WERI-Rb-1 (cell line): ENCODE data around the gene IGFBP7.

Source experiments
- DNase-seq: peaks from one replicate; pipeline ENCODE4 v3.0.0-alpha.2; 2020
- H3K27ac ChIP-seq: fragments of 250-450 bp; sonication (Bioruptor Pico); 2 replicates; pipeline ENCODE4 v1.5.1; 2020; ENCODE audit warnings: mild to moderate bottlenecking, moderate library complexity
- H3K27me3 ChIP-seq: fragments of 250-450 bp; sonication (Bioruptor Pico); 2 replicates; pipeline ENCODE4 v1.5.1; 2021; ENCODE audit warnings: mild to moderate bottlenecking, low read depth, moderate library complexity; ENCODE audit not compliant: insufficient read depth, severe bottlenecking
- H3K36me3 ChIP-seq: fragments of 250-450 bp; sonication (Bioruptor Pico); 2 replicates; pipeline ENCODE4 v1.5.1; 2020; ENCODE audit warnings: mild to moderate bottlenecking, moderate library complexity
- H3K4me3 ChIP-seq: 2 replicates; pipeline ENCODE4 v1.5.1; 2011; ENCODE audit warnings: low read depth, mild to moderate bottlenecking, control low read depth, low read length
- H3K9me3 ChIP-seq: fragments of 250-450 bp; sonication (Bioruptor Pico); 2 replicates; pipeline ENCODE4 v1.5.1; 2021; ENCODE audit warnings: mild to moderate bottlenecking, moderate library complexity; ENCODE audit not compliant: severe bottlenecking
- TF ChIP-seq, protein P1 (sequence below): IDR thresholded peaks from 2 replicates; pipeline ENCODE4 v1.5.1; 2011; ENCODE audit warnings: low read depth, mild to moderate bottlenecking, control low read depth, inconsistent platforms, low read length

The IGFBP7 gene

DNA sequence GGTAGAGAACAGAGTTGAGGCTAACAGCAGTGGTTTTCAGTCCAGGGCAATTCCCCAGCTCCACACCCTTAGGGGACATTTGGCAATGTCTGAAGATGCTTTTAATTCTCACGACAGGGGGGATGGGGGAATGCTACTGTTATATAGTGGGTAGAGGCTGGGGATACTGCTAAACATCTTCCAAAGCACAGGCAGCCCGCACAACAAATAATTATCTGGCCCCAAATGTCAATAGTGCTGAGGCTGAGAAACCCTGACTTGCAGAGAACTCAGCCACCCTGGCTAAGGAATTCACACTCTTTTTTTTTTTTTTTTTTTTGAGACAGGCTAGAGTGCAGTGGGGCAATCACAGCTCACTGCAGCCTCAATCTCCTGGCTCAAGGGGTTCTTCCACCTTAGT, 70.8 kb downstream of the IGFBP7 start:
- no peak overlapping the region for H3K4me3 ChIP-seq
- H3K36me3 ChIP-seq = no peaks in the 10 kb centered on the region
- DNase-seq = no peak
- TF ChIP-seq, protein P1, sequence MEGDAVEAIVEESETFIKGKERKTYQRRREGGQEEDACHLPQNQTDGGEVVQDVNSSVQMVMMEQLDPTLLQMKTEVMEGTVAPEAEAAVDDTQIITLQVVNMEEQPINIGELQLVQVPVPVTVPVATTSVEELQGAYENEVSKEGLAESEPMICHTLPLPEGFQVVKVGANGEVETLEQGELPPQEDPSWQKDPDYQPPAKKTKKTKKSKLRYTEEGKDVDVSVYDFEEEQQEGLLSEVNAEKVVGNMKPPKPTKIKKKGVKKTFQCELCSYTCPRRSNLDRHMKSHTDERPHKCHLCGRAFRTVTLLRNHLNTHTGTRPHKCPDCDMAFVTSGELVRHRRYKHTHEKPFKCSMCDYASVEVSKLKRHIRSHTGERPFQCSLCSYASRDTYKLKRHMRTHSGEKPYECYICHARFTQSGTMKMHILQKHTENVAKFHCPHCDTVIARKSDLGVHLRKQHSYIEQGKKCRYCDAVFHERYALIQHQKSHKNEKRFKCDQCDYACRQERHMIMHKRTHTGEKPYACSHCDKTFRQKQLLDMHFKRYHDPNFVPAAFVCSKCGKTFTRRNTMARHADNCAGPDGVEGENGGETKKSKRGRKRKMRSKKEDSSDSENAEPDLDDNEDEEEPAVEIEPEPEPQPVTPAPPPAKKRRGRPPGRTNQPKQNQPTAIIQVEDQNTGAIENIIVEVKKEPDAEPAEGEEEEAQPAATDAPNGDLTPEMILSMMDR = no peak
- H3K9me3 ChIP-seq = no peaks in the 10 kb centered on the region
- H3K27me3 ChIP-seq = no peaks in the 10 kb centered on the region
- H3K27ac ChIP-seq = no peak overlapping the region

DNA sequence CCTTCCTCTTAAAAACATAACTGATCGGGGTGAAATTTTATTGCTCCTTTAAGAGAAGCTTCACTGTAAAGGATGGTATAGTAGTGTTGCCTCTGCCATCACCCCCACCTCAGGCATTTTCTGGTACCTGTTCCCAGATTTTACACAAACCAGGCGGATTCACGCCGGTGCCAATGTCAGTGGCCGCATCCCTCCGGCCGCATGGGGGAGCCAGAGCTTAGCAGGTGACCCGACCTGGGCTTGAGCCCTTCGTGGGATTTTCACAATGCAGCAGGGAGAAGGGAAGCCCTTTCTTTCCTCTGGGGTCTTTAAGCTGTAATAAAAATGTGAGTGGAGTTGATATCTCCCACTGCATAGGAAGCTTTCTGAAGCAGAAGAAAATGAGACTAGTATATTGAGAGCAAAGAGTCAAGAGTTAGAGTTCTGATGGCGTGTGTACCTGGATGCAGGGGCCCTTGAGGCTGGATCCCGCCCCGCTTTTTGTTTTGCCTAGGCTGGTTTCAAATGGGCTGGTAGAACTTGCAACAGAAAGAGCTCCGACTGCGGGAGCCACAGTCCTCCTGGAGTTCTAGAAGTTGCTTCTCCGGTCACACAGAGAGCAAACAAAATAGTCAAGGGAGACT, 72.1 kb downstream of the IGFBP7 start:
- TF ChIP-seq, protein P1 = peak; percentile 92
- Histone ChIP-seq H3K4me3 (no peak overlapping the region), H3K36me3 (no peaks in the 10 kb centered on the region; the same call in 1 of the 2 replicates), H3K27me3 (no peaks in the 10 kb centered on the region), H3K9me3 (no peaks in the 10 kb centered on the region), H3K27ac (no peak overlapping the region)
- DNase-seq = peak; percentile 65

DNA sequence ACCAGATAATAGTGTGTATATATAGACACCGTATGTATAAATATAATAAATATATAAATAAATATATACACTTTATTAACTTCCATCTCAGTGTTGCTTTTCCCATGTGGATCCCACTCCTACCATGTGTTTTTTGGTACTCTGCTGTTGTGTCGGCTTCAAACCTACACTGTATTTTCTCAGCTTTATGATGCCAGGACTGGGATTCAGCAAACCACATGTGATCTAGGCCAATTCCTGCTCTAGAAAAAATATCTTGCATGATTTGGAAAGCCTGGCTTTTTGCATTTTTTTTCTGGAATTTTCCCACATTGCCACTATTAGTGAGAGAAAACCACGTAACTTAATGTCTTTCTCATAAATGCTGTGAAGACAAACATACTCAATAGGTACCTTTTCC, 75.7 kb downstream of the IGFBP7 start:
- Histone ChIP-seq H3K4me3 (no peak overlapping the region), H3K36me3 (peaks cover 27% of the 10 kb centered on the region), H3K27me3 (no peaks in the 10 kb centered on the region), H3K27ac (no peak overlapping the region), H3K9me3 (no peaks in the 10 kb centered on the region)
- TF ChIP-seq, protein P1 = no peak
- no peak for DNase-seq

DNA sequence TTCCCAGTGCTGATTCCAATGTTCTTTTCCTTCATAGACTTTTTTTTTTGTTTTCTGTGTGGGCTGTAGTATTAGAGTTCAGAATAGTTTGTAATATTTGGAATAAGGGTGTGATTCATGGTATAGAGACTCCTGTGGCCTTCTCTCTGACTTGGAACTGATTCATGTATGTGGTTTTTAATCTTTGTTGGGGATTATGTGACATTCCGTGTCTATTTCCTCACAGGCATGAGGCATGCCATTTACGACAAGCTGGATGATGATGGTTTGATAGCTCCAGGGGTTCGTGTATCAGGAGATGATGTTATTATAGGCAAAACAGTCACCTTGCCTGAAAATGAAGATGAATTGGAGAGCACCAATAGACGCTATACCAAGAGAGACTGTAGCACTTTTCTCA, 87.1 kb downstream of the IGFBP7 start:
- no peak for DNase-seq
- Histone ChIP-seq H3K9me3 (no peaks in the 10 kb centered on the region), H3K27ac (no peak overlapping the region), H3K36me3 (peaks cover 76% of the 10 kb centered on the region), H3K27me3 (no peaks in the 10 kb centered on the region), H3K4me3 (no peak overlapping the region)
- TF ChIP-seq, protein P1 = no peak

DNA sequence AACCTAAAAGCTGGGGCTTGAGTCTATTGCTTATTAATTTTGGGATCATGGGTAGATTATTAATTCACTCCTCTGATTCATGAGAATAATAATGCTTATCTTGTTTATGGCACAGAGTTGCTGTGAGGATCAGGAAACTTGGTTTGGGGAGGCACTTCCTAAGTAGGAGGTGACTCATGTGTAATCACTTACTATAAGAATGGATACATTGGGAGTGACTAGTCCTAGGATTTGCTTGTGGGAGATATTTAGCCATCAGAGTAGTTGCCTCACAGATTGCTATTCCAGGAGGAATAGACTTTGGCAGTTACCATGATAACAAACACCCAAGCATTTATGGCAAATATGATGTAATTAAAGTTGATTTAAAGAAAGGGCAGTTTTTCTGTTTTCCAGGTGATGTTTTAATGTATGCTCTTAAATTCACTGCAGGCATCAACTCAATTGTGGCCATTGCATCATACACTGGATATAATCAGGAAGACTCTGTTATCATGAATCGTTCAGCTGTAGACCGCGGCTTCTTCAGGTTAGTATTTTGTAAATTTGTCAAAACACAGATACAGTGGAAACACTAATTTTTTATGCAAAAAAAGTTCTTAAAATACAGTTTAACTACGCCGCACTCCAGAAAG, 89.6 kb downstream of the IGFBP7 start:
- H3K36me3 ChIP-seq = peaks cover 70% of the 10 kb centered on the region
- H3K27ac ChIP-seq = no peak overlapping the region
- H3K4me3 ChIP-seq = no peak overlapping the region
- H3K27me3 ChIP-seq = no peaks in the 10 kb centered on the region
- H3K9me3 ChIP-seq = no peaks in the 10 kb centered on the region
- DNase-seq = no peak
- TF ChIP-seq, protein P1 = no peak

DNA sequence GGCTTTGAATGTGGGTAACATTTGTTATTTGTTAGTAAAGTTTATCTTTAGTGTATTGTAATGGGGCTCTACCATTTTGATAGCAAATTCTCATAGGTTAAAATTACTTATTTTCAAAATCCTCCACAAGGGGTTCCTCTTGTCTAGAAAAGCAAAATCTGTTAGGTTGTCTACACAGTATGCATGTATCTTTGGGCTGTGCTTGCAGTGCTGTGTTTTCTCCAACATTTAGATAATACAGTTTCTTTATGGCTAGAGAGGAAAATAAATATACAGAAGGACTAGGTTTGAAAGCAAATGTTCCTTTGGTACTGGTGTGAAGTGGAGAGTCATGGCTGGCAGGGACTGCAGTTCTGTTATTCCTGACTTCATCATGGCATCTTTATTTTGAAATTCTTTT, 91.2 kb downstream of the IGFBP7 start:
- TF ChIP-seq, protein P1 = no peak
- Histone ChIP-seq H3K27me3 (no peaks in the 10 kb centered on the region), H3K4me3 (no peak overlapping the region), H3K36me3 (peaks cover 65% of the 10 kb centered on the region), H3K9me3 (no peaks in the 10 kb centered on the region), H3K27ac (no peak overlapping the region)
- DNase-seq = no peak
